Measurements from ENCODE around the gene ZNF217.
A peak's percentile ranks its signal among the peaks of the same experiment; 100 is the strongest.
"Not testable (repeated sequence)": the region's sequence is repeated elsewhere in the genome, so short reads cannot be mapped to it uniquely, and the experiment has no call there.

ZNF217 gene

GRCh38 chr20:53593466-53594007 is at the start of gene ZNF217:
Gene ZNF217, minus strand, starts transcription at chr20:53593839. Its CDS starts 11,013 bp downstream, at chr20:53582826.
- DNase-seq (ENCODE audit: low read depth in 2 of 2): peak; percentile 49 to 66

GRCh38 chr20:53643031-53643832 is 49.6 kb upstream of the ZNF217 start:
- peak; percentile 19 to 31 for DNase-seq (ENCODE audit: low read depth in 2 of 2)

GRCh38 chr20:53642196-53643030 is 48.8 kb upstream of the ZNF217 start:
- no peak for DNase-seq (ENCODE audit: low read depth in 2 of 2)

GRCh38 chr20:53639647-53640440 is 46.2 kb upstream of the ZNF217 start:
- DNase-seq (ENCODE audit: low read depth in 2 of 2): no peak

GRCh38 chr20:53639128-53639527 is 45.5 kb upstream of the ZNF217 start:
- no peak for DNase-seq (ENCODE audit: low read depth in 2 of 2)

- not testable (repeated sequence) for DNase-seq (ENCODE audit: low read depth in 2 of 2)
These were observed 43.7 kb upstream of the ZNF217 start for GRCh38 chr20:53637310-53637709.

- no peak for DNase-seq (ENCODE audit: low read depth in 2 of 2)
These were observed 43.0 kb upstream of the ZNF217 start for GRCh38 chr20:53636540-53637097.

GRCh38 chr20:53635221-53635620 is 41.6 kb upstream of the ZNF217 start:
- DNase-seq (ENCODE audit: low read depth in 2 of 2): no peak

GRCh38 chr20:53631909-53632662 is 38.4 kb upstream of the ZNF217 start:
- no peak for DNase-seq (ENCODE audit: low read depth in 2 of 2)

- no peak for DNase-seq (ENCODE audit: low read depth in 2 of 2)
These were observed 35.8 kb upstream of the ZNF217 start for GRCh38 chr20:53629436-53629835.

- DNase-seq (ENCODE audit: low read depth in 2 of 2): not testable (repeated sequence)
These were observed 35.1 kb upstream of the ZNF217 start for GRCh38 chr20:53628758-53629157.

- DNase-seq (ENCODE audit: low read depth in 2 of 2): no peak
These were observed 34.4 kb upstream of the ZNF217 start for GRCh38 chr20:53628076-53628475.

- DNase-seq (ENCODE audit: low read depth in 2 of 2): not testable (repeated sequence)
These were observed 33.4 kb upstream of the ZNF217 start for GRCh38 chr20:53627001-53627400.

- no peak for DNase-seq (ENCODE audit: low read depth in 2 of 2)
These were observed 32.9 kb upstream of the ZNF217 start for GRCh38 chr20:53626584-53626983.

GRCh38 chr20:53625311-53626129 is 31.9 kb upstream of the ZNF217 start:
- DNase-seq (ENCODE audit: low read depth in 2 of 2): no peak

GRCh38 chr20:53624927-53625250 is 31.2 kb upstream of the ZNF217 start:
- not testable (repeated sequence) for DNase-seq (ENCODE audit: low read depth in 2 of 2)

- DNase-seq (ENCODE audit: low read depth in 2 of 2): peak in 1 of 2 donors; percentile 19
These were observed 30.0 kb upstream of the ZNF217 start for GRCh38 chr20:53623454-53624211.

GRCh38 chr20:53623134-53623453 is 29.5 kb upstream of the ZNF217 start:
- no peak for DNase-seq (ENCODE audit: low read depth in 2 of 2)
